ENCODE results near the gene TEX13A. TPM values are rescaled to one million over a fixed set of nuclear protein-coding genes. Genes with fewer than 3 reads are reported as not detected.

Gene TEX13A
- total and polyA plus RNA-seq, 2 of the 8 experiments (the other 6 are each of a cell fraction or from before 2014, with no cell fraction given), result not detected

GRCh38 chrX:105219454-105220401, 766 bp downstream of the TEX13A start:
- Histone ChIP-seq H3K4me1 (replicated peaks in 1 of 4; ENCODE audit: control insufficient read depth in 3 of 4, insufficient read depth in 4 of 4, low read length in 3 of 4) (no peaks in the 10 kb centered on the region), H2BK20ac (ENCODE audit: low read length) (no peak overlapping the region), H3K4me2 (ENCODE audit: insufficient read depth in 1 of 2, low read depth in 2 of 2, low read length in 2 of 2) (no peak overlapping the region), H2BK12ac (ENCODE audit: low read depth, low read length) (no peak overlapping the region), H2BK15ac (ENCODE audit: low read length) (no peak overlapping the region), H4K91ac (replicated peaks; ENCODE audit: insufficient read length, low read length) (no peak overlapping the region), H3K27ac (ENCODE audit: low read depth, low read length) (no peak overlapping the region), H3K79me2 (ENCODE audit: control insufficient read depth in 1 of 2, insufficient read depth in 2 of 2, low read length in 2 of 2) (no peaks in the 10 kb centered on the region), H4K20me1 (replicated peaks in 1 of 2; ENCODE audit: control insufficient read depth in 1 of 2, insufficient read depth in 2 of 2, low read length in 2 of 2) (no peaks in the 10 kb centered on the region), H3K23ac (ENCODE audit: insufficient read length) (no peak overlapping the region), H2AK5ac (ENCODE audit: low read depth, low read length) (no peak overlapping the region), H3K23me2 (ENCODE audit: low read depth, low read length) (no peaks in the 10 kb centered on the region), H4K8ac (ENCODE audit: extremely low read depth, insufficient read depth, low read length) (no peak overlapping the region; the same call in 1 of the 2 replicates), H2BK5ac (ENCODE audit: low read depth, low read length) (no peak overlapping the region), H3K27me3 (replicated peaks in 1 of 4; ENCODE audit: control insufficient read depth in 3 of 4, extremely low read depth in 1 of 4, insufficient read depth in 3 of 4, low read length in 3 of 4) (no peaks in the 10 kb centered on the region), H3K14ac (ENCODE audit: insufficient read length) (no peak overlapping the region), H3K18ac (ENCODE audit: extremely low read depth, low read length) (no peak overlapping the region), H4K5ac (ENCODE audit: insufficient read length, low read depth, low read length) (no peak overlapping the region), H2AFZ (ENCODE audit: low read length) (no peak overlapping the region), H3K36me3 (ENCODE audit: control insufficient read depth in 2 of 4, insufficient read depth in 4 of 4, low read length in 3 of 4) (no peaks in the 10 kb centered on the region), H3K56ac (replicated peaks; ENCODE audit: insufficient read length, low read depth, low read length) (no peak overlapping the region), H3K4ac (replicated peaks; ENCODE audit: insufficient read length, low read depth, low read length) (no peak overlapping the region), H3K79me1 (ENCODE audit: low read depth, low read length) (no peaks in the 10 kb centered on the region), H3K9me3 (ENCODE audit: insufficient read depth in 2 of 2, low read depth in 1 of 2, low read length in 1 of 2) (peaks cover 0 to 7% of the 10 kb centered on the region in 2 experiments; a peak in 1 of 4 replicates), H3K9ac (replicated peaks in 1 of 4; ENCODE audit: extremely low read depth in 1 of 4, low read depth in 3 of 4, low read length in 3 of 4) (no peak overlapping the region), H3K4me3 (ENCODE audit: extremely low read depth in 1 of 4, insufficient read depth in 2 of 4, low read depth in 3 of 4, low read length in 4 of 4) (no peak overlapping the region), H2BK120ac (replicated peaks; ENCODE audit: low read depth, low read length) (no peak overlapping the region)
- CTCF ChIA-PET (ENCODE audit: partially characterized antibody), result interaction anchor here (0.7 to 0.8 kb wide), 2 partner anchors 30 to 694 kb away, joined by 3 read pairs; no protein-coding TSS in a partner anchor
- no peak for TF ChIP-seq RAD21 (IDR thresholded peaks at IDR 0.05 in 1 of 2, conservative IDR thresholded peaks at IDR 0.05 in 1 of 2; ENCODE audit: low read depth in 2 of 2, low read length in 2 of 2)
- no peak for TF ChIP-seq ATF3 (IDR thresholded peaks at IDR 0.05; ENCODE audit: insufficient read depth, low read depth, low read length)
- TF ChIP-seq NRF1 (IDR thresholded peaks at IDR 0.05; ENCODE audit: low read depth, low read length), result no peak
- no peak for TF ChIP-seq TEAD4 (IDR thresholded peaks at IDR 0.05; ENCODE audit: low read depth, low read length)
- no peak for TF ChIP-seq RXRA (IDR thresholded peaks at IDR 0.05; ENCODE audit: insufficient read depth, low read depth, low read length)
- TF ChIP-seq CREB1 (IDR thresholded peaks at IDR 0.05), result no peak
- 93% methylated on average over 8 of the region's 26 CpGs; no CpG with 5 or more reads in 1 of the 2 experiments for WGBS, 2 experiments (ENCODE audit: extremely low coverage in 1 of 2, insufficient coverage in 1 of 2, insufficient read length in 1 of 2, insufficient replicate concordance in 2 of 2, low coverage in 1 of 2, low lambda C conversion rate in 2 of 2, missing lambda C conversion rate in 1 of 2)
- DNase-seq (ENCODE audit: low read depth in 1 of 2, low spot score in 2 of 2) (no peak), FAIRE-seq (no peak)
- POLR2A ChIA-PET (ENCODE audit: partially characterized antibody), result no interaction called here

Data from H1 (cell line).